NK-92 treated with Interleukin-12 subunit alpha and Interleukin-12 subunit beta, amount 100 ng/mL, for 24 hours (cell line): ENCODE data around the gene ADGRV1.

Experiments used
- DNase-seq: peaks from one replicate; lab custom pipeline; 2025; lab: John Stamatoyannopoulos, UW

Gene ADGRV1

DNA sequence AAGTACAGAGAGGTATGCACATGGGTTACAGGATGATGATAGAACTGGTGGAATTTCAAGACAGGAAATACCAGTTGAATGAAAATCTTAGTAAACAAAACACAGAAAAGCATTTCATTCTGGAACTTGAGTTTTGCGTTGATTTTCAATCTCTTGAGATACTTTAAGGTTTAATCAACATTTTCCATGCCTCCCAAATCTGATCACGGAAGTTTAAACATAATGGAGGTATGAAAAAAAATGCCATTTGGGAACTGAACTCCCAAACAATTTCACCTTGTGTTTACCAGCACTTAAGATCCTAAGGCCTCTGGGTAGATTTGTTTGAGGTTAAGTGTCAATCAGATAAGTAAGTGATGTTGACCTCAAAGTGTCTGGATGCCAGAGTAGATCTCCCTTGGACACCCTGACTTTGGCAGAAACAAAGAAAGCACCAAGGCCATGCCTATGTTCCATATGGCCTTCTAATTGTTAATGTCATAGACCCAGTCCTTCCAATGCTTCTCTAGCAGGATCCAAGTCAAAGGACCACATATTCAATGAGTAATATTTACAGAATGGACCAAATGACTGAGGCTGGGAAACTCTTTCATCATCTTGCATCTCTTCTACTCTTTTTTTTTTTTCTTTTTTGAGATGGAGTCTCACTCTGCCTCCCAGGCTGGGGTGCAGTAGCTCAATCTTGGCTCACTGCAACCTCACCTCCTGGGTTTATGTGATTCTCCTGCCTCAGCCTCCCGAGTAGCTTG, 607.6 kb downstream of the ADGRV1 start:
- no peak for DNase-seq

DNA sequence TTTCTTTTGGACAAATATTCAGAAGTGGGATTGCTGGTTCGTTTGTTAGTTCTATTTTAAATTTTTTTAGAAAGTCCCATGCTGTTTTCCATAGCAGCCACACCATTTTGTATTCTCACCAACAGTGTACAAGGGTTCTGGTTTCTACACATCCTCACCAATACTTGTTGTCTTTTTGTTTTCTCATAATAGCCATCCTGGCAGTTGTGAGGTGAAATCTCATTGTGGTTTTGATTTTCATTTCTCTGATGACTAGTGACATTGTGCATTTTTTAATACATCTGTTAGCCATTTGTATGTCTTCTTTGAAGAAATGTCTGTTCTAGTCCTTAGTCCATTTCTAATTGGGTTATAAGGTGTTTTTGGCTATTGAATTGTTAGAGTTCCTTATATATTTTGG, 610.3 kb downstream of the ADGRV1 start:
- no peak for DNase-seq

DNA sequence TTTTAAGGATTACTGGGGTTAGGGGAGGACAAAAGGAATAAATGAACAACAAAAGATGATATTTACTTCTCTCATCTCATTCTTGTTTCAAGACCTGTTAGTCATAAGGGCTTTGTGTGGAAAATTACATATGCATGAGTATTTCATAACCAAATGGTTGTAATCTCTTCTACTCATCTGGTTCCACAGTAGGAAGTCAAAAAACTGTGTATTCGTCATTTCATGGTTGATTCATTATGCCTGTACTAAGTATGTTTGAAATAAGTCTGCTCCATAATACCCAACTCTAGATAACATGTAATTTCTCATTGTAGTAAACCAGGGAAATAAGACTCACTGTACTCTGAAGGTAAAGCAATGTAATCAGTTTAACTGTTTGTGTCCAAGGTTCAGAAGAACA, 611.7 kb downstream of the ADGRV1 start:
- DNase-seq, result no peak

DNA sequence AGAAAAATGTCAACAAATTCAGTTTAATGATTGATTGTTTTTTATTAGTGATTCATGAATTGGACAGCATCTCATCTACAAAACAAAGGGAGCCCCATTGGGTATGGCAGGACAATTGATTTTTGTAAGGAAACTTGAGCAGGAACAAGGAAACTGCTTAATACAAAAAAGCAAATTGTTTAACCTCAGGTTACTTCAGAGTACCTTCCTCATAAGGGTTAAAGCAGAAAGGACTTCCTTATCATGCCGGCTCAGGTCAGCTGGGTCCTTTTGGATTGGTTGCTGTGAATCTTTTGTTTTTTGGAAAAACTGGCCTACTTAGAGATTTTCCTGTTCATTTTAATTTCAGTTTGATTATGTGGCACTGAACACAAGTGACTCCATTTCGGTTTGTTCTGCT, 612.7 kb downstream of the ADGRV1 start:
- DNase-seq, result no peak

DNA sequence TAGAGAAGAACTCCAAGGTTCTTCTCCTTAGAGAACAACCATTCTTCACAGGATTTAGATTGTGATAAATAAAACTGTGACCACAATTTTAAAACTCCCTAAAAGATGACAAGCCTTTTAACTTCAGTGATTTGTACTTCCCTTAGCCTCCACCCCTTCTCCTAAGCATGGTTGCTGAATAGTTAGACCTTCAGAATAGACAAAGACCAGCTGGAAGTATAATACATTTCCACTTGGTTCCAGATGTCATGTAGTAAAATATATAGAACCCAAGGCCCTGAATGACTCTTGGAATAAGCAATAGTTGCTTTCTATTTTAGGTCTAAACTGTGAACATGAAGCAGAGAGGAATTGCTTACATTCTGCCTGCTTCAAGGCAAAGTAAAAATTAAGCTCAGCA, 615.8 kb downstream of the ADGRV1 start:
- no peak for DNase-seq

DNA sequence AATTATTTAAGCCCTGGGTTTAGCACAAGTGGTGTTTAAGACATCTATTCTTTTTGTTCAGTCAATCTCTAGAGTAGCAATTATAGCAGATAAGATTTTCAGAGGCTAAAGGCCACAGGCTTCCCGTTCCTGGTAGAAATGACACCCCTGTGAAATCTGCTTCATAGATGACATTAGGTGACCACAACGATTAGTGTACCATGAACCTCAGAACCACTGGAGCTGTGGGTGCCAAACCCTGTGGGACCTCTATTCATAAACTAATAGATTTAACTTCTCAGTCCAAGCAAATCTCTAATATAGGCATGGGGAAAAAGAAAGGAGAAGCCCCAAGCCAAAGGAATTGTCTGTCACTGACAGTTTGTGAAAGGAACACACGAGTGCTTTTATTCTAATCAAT, 617.1 kb downstream of the ADGRV1 start:
- DNase-seq, result peak; percentile 23

DNA sequence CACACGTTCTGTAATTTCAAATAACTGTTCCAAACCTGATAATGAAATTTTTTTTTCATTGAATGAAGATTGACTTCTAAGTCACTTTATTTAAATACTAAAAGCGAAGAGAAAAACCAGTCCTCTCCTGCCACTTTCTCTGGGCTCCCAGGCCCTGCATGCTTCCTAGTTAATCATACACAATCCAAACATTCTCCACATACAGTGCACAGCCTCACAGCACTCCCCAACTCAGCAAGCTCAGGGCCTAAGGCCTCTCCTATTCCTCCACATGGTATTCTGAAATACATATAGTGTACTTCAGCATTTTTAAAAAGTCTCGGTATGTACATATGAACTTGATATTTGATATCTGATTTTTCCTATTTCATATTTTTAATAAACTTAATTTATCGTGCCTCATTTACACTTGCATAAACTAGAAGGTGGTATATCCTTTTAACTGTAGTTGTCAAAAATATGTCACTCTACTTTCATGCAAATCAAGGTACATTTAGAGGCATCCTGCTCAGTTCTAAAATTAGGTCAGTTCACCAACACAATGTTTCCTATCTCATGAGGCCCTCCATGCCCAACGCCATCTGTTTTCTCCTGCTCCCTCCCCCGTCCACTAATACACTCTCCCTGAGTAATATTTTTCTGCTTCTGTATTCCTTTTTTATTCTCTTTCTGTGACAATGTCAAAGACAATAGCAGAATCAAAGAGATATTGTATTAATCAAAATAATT, 617.9 kb downstream of the ADGRV1 start:
- DNase-seq, result no peak

DNA sequence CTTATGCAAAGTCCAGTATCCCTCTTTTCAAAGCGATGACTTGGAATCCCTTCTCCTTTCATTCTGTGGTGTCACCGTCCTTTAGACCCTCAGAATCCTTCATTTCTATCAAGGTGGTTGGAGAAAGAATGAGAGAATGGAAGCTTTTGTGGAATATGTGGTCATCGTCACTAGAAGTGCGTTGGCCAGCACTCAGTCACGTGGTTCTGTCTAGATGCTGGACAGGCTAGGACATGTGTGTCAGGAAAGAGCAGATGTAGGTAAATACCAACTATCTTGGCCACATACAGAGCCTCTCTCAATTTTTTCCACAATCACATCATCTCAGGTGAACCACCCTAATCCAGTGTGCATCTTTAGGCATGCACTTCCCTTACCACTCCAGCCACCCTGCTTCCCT, 618.5 kb downstream of the ADGRV1 start:
- DNase-seq, result no peak

DNA sequence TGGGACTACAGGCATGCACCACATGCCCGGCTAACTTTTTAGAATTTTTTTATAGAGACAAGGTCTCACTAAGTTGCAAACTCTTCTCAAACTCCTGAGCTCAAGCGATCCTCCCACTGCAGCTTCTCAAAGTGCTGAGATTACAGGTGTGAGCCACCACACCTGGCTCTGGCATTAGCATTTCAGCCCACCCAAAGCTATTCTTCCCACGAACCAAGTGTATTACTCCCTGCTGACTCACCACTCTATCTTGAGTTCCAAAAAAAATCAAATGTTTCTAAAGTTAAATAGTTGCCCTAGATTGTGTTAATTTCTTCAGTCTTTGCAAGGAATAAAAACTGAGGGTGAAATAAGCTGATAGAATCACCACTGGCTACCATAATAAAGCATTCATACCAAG, 619.0 kb downstream of the ADGRV1 start:
- DNase-seq, result no peak

DNA sequence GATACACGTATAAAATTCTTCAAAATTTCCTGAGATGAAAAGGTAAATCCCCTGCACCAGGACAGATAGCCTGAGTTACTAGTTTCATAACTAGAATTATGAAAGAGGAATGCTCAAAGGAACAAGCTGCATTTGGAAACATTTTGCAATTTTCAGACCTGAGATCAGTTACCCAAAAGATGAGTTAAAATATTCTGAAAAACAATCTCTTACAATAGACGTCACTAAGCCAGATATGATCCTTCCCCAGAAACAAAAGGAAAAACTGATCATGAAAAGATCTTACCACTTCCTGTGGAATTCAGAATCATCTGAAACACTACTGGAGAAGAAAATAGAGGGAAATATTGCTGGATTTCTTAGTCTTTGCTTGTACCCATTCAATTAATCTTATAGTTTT, 619.9 kb downstream of the ADGRV1 start:
- no peak for DNase-seq

DNA sequence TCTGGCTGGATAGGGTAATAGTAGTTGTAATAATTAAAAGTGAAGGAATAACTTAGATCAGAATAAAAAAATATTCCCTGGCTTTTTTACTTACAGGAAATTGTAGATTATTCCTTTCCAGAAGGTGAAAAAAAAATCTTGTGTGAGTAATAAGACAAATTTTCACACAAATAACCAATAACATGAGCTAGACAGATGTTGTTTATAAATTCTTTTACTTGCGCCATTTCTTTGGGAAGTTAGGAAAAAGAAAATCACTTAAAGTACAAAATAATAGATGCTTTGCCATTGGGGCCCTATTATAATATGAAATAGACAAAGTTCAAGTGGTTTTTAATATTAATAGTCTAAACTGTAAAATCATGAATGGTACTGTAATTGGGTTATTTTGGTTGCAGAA, 620.4 kb downstream of the ADGRV1 start:
- DNase-seq, result no peak

DNA sequence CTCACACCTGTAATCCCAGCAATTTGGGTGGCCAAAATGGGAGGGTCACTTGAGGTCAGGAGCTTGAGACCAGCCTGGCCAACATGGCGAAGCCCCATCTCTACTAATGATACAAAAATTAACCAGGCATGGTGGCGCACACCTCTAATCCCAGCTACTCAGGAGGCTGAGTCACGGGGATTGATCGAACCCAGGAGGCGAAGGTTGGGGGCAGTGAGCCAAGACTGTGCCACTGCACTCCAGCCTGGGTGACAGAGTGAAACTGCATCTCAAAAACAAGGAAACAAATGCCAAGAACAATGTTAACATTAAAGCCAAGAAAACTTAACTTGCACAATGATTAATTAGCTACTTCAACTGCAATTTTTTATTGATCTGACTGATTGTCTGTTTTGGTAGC, 621.9 kb downstream of the ADGRV1 start:
- DNase-seq, result no peak

DNA sequence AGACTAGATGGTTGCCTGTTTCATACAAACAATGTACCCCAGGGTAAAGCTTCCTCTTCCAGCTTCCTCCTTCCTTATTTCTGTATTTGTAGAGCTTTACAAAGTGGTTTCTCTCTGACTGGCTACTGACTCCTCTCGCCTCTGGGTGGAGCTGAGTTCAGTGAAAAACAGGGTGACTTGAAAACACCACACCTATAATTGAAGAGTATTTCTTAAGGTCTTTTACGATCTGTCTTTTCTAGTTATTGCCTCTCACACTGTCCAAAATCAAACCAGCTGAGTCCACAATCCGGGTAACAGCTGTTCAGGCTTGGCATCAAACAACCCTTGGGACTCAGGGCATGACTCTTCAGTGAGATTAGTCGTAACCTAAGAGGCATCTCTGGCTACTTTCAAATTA, 624.2 kb downstream of the ADGRV1 start:
- no peak for DNase-seq

DNA sequence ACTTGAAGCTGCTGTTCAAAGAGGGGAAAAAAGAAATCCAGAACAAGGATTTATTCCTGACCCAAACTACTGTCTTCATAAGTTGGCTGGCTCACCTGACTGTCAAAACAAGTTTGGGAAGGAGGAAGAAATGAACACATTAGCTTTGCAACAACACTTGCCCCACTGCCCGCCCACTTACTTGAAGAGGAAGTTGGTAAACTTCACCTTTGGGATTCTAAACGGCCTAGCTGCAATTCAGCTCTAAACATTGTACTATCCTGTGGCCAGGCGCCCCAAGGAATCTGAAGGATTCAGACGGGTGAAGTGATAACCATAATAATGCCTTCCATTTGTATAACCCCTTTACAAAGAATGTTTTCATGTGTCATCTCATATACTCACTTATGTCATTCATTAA, 625.1 kb downstream of the ADGRV1 start:
- no peak for DNase-seq

DNA sequence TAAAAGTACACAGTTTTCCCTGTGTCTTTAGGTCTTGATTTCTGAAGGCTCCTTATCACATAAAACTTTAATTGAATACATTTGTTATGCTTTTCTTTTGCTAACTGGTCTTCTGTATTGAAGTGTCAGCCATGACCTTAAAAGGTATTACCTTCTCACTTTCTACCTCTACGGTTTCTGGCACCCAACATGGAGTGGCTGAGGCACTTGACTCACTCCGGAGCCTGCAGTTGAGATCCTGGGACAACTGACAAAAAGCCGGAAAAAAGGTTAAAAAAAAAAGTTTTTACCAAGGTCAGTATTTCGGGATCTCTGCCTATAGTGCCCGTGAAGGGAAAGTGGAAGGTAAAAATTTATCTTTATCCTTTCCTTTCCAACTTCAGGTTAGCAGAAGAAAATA, 627.5 kb downstream of the ADGRV1 start:
- DNase-seq, result no peak

DNA sequence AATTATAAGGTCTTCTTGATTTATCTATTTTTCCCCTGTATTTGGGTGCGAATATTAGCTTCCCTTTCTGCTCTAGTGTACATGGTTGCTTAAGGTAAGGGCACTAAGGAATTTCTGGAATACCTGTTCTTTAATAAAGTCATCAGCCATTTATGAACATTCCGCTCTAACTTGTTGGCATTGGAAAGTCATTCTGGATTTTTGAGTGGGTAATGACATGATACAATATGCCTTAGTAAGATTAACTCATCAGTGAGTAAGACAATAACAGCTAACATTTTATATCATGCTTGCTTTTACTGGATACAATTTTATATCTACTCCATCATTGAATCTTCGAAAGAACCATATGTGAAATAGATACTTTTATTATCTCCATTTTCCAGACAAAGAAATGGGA, 628.4 kb downstream of the ADGRV1 start:
- no peak for DNase-seq

DNA sequence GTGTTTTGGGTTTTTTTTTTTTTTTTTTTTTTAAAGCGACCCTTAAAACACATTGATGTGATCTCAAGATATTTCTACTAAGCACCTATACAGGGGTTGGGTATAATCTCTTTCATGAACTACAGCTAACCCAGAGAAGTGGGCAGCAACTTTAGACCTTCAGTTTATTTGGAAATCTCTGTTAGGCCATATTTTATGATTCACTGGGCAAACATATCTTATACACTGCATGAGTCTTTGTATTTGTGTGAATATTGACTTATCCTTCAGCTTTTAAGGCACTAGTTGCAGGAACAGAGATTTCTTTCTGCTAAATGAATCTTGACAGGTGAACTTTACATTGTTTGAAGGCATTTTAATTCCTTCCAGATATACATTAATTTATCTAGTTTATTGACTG, 630.2 kb downstream of the ADGRV1 start:
- DNase-seq, result no peak

DNA sequence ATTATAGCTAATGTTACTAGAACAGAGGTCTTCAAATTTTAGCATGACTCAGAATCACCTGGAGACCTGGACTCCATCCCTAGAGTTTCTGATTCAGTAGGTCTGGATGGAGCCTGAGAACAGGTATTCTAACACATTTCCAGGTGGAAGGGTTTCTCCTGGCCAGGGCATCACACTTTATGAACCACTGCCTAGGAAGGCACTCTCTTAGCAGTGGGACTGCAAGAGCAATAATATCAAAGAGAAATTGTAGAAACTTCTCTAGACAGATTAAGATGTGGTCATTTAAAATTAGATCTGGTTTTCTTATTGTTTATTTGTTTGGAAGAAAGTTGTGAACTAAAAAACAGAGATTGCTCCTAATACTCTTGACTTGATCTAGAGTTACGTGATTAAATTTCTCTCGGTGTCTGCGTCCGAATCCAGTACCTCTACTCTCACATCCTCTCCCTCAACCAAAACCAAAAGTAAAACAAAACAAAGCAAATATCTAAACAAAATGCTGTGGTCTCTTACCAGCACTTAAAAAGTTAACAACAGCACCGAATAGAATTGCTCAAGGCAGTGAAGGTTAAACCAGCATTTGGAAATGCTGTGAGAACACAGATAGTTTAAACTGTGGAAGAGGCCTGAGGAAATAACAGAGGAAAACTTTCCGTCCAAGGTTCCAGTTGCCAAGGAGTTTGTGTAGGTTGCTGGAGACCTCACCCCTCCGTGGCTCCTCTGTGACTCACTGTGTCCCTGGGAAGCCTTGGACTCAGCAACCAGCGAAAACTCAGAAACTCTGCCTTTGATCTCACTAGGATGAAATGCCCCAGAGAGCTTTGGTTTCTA, 631.1 kb downstream of the ADGRV1 start:
- DNase-seq, result no peak

DNA sequence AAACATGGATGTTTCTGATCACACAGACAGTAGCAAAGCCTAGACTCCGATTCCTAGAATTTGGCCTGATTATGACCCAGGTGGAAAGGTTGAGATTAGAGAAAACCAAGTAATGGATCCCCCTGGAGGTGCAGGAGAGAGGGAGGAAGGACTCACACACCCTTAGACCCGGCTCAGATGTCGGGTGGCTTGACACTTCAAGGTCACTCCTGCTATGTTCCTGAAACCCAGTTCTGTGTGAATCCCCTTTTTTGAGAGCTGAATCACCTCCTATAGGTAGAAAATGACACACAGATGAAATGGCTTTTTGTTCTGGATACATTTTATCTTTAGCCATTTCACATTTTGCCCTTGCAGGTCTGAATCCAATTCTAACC, 631.7 kb downstream of the ADGRV1 start:
- DNase-seq, result no peak

DNA sequence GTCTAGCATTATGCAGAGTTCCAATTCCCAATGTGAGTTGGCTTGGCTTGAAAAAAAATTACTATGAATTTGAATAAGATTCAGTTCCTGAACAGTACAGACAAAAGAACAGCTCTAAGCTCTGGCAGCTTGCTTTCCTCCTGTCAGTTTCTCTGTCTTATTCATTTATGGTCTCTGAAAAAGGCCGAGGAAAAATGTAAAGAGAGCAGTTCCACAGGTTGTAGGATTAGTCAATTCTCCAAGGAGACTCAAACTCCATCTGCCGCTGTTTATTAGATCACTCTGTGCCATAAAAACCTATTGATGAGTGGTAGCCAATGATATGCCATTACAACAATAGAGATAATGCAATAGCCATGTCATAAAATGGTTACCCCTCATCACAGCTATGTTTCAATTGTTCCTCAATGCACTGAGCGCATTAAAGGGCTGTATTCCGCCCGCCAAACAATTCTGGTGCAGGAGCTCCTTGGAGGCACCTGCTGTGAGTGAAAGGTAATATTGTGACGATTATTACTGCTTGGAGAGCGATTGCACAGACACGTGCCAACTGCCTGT, 636.3 kb downstream of the ADGRV1 start:
- DNase-seq, result no peak

DNA sequence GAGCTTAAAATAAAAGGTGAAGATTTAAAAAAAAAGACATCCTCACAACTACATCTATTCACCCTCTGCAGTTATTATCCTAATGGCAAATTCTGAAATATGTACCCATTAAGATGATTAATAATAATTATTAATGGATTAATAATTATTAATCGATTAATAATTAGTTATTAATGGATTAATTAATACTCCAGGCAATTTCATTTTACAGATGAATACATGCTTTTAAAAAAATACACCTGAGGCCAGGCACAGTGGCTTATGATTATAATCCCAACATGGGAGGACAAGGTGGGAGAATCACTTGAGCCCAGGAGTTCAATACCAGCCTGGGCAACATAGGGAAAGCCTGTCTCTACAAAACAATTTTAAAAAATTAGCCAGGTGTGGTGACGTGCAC, 642.1 kb downstream of the ADGRV1 start:
- no peak for DNase-seq

DNA sequence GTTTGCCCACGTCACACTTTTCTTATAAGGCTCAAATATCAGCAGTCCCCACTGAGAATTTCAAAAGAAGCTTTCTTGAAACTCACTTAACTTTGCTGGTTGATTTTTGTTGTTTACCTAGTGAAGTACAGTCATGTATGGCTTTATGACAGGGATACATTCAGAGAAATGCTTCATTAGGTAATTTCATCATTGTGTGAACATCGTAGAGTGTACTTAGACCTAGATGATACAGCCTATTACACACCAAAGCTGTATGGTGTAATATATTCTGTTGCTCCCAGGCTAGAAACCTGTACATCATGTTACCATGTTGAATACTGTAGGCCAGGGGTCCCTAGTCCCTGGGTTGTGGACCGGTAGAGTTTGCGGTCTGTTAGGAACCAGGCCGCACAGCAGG, 647.5 kb downstream of the ADGRV1 start:
- DNase-seq, result no peak

DNA sequence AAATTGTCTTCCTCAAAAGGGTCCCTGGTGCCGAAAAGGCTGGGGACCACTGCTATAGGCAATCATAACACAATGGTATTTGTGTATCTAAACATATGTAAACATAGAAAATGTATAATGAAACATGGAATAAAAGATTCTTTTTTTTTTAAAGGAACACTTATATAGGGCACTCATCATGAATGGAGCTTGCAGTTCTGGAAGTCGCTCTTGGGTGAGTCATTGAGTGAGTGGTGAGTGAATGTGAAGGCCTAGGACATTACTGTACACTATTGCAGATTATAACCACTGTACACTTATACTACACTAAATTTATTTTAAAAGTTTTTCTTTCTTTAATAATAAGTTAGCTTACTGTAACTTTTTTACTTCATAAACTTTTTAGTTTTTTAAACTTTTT, 648.1 kb downstream of the ADGRV1 start:
- DNase-seq, result no peak
